GM21576 (cell line): ENCODE results near the gene TMEM135.
"Not testable (repeated sequence)": the region's sequence is repeated elsewhere in the genome, so short reads cannot be mapped to it uniquely, and the experiment has no call there.

Experiments used
- ATAC-seq: cut with Tn5 transposase; IDR thresholded peaks from one replicate; pipeline ENCODE4 v1.9.1; 2021; ENCODE audit warnings: mild to moderate bottlenecking, moderate library complexity; ENCODE audit not compliant: unreplicated experiment

Gene TMEM135

DNA sequence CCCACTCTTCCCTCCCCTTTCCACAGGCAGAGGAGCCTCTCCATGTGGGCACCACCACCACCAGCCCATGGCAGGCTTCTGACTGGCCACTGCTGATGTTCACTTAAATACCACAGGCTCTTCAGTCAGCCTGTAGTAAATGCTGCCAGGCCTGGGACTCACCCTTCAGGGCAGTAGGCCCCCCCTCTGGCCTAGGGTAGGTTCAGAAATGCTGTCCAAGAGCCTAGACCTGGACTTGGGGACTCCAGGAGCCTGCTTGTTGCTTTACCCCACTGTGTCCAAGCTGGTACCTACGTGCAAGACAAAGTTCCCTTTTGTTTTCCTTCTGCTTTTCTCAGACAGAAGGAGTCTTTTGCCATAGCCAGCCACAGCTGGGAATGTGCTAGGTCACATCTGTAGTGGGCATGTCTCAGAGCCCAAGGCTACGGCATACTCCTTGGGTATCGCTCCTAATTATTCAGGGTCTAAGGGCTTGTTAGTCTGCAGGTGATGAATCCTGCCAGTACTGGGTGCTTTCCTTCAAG lies 38.6 kb downstream of the TMEM135 start:
- no peak for ATAC-seq

DNA sequence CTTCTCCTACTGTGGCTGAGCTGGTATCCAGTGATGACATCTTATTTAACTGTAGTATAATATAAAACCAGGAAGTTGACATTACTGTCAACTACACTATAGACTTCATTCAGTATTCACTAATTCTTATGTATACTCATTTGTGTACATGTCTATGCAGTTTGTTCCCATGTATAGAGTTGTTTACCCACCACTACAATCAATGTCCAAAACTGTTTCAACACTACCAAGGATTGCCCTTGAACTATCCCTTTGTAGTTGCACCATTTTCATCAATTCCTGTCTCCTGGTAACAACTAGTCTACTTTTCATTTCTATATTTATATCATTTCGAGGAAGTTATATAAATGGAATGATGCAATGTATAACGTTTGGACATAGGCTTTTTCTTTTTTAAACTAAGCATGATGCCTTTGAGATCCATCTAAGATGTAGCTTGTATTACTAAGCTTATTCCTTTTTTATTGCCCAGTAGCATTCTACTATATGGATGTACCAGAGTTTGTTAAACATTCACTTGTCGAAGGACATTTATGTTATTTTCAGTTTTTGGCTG lies 39.2 kb downstream of the TMEM135 start:
- no peak for ATAC-seq

DNA sequence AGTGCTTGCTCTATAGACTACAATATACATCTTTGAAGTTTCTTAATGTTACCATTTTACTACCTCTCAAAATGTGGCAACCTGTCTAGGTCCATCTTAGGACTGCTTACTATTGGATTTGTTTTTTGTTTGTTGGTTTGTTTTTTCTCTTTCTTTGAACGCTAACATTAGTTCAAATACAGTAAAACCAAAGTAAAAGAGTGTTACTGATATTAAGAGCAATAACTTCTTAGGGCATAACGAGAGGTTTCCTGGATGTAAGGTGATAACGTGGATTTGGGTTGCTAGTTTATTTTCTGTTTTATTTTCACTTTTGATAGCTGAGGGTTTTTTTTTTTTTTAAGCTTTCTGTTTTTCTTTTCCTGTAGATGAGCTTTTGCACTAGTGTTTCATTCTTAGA lies 43.6 kb downstream of the TMEM135 start:
- peak; percentile 76 for ATAC-seq

DNA sequence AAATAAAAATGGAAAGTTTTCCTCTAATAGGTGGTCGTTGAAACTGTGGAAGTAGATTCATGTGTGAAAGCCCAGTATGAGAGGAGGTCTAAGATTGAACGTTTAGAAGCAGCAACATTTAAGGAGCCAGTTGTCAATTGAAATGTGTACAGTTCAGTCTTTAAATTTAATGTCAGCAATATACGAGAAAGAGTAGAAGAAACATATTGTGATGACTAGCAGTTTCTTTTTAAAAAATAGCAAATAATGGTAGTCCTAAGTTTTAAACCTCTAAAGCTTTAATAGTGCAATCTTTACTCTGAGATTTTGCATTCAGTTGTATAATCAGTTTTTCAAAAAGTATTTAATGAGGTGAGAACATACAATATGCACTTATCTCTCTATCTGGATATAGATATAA lies 44.9 kb downstream of the TMEM135 start:
- ATAC-seq, result no peak

DNA sequence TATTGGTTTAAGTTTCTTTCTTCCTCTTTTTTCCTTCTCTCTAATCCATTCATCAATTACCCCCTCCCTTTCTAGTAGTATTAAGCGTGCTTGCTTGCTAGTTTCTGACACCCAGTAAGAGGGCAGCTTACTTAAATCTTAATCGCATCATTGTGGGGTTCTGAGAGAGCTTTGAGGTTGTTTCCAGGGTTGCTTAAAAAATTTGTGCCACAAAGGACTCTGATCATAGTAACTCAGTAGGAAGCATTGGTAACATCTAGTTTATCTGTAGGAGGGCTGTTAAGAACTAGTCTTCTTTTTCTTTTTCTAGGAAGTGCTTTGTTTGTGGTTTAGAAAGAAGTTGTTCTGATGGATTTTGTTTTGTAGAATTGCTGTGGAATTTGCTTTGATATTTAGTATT lies 45.3 kb downstream of the TMEM135 start:
- no peak for ATAC-seq

DNA sequence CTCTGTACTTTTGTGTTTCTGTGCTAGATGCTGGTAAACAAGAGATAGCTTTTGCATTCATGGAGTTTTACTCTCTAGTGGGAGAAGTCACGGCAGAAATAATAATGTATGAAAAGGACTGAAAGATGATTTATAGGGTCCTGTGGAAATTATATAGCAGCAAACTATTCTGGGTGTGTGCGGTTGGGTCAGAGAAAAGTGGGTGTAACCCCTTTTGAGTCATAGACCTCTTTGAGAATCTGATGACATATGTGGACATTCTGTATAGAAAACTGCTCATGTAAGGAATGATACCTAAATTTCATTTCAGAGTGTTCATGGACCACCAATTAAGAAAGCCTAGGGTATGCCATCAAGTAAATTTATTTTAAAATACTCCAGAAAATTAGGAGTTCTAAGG lies 54.4 kb downstream of the TMEM135 start:
- no peak for ATAC-seq

DNA sequence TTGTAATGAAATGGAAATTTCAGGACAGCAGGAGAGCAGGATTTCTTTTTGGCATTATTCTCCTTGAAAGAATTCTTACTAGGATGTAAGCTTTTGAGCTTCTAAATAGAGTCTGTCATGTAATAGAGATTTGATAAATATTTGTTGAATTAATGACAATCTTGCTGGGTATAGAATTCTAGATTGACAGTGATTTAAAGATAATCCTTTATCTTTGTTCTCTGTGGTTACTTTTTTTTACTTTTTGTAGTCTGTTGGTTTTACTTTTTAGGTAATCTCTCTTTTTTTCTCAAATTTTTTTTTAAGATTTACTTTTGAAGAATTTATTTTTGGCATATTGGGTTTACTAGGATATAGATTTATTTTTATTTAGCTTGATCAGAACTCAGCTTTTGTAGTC lies 54.8 kb downstream of the TMEM135 start:
- ATAC-seq, result no peak

DNA sequence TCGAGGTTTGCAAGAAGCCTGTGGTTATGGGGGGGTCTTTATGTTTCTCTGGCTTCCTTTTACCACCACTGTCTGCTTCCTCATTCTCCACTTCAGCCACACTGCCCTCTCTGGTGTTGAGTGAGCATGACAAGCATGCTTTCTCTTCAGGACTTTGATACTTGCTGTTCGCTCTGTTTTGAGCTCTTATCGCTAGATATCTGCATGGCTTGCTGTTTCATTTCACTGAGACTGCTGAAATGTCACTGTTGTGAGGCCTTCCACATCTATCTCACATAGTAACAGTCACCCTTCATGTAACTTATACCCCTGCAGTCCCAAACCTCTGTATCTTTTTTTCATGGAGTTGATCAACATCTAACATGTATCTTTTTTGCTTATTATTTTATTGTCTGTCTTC lies 59.8 kb downstream of the TMEM135 start:
- peak; percentile 81 for ATAC-seq

DNA sequence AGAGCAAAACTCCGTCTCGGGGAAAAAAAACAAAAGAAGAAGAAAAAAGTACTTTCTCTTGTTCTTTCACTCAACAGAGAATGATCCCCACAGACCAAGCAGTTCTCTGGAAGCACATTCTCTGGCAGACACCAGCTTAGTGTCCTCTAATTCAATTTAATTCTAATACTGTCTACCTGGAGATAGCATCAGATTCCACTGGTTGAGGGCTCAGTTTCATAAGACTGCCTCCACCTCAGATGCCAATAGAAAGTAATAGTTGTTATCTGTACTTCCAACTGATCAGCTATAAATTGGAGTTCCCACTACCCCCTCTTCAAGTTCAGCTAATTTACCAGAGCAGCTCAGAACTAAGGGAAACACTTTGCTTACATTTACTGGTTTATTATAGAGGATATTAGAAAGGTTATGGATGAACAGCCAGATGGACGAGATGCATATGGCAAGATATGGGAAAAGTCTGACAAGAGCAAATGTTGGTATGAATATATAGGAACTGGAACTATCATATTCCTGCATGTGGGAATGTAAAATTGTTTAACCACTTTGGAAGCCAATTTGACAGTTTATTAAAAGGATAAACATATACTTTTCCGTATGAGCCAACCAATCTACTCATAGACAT lies 64.3 kb downstream of the TMEM135 start:
- ATAC-seq, result no peak

DNA sequence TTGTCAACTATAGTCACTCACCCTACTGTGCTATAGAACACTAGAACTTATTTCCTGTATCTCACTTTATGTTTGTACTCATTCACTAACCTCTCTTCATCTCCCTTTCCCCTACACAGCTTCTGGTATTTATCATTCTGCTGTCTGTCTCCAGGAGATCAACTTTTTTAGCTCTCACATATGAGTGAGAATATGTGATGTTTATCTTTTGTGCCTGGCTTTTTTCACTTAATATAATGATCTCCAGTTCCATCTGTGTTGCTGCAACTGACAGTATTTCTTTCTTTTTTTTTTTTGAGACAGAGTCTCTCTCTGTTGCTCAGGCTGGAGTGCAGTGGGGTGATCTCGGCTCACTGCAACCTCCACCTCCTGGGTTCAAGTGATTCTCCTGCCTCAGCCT lies 68.1 kb downstream of the TMEM135 start:
- not testable (repeated sequence) for ATAC-seq

DNA sequence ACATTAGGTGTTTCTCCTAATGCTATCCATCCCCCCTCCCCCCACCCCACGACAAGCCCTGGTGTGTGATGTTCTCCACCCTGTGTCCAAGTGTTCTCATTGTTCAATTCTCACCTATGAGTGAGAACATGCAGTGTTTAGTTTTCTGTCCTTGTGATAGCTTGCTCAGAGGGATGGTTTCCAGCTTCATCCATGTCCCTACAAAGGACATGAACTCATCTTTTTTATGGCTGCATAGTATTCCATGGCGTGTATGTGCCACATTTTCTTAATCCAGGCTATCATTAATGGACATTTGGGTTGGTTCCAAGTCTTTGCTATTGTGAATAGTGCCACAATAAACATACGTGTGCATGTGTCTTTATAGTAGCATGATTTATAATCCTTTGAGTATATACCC lies 69.6 kb downstream of the TMEM135 start:
- not testable (repeated sequence) for ATAC-seq

DNA sequence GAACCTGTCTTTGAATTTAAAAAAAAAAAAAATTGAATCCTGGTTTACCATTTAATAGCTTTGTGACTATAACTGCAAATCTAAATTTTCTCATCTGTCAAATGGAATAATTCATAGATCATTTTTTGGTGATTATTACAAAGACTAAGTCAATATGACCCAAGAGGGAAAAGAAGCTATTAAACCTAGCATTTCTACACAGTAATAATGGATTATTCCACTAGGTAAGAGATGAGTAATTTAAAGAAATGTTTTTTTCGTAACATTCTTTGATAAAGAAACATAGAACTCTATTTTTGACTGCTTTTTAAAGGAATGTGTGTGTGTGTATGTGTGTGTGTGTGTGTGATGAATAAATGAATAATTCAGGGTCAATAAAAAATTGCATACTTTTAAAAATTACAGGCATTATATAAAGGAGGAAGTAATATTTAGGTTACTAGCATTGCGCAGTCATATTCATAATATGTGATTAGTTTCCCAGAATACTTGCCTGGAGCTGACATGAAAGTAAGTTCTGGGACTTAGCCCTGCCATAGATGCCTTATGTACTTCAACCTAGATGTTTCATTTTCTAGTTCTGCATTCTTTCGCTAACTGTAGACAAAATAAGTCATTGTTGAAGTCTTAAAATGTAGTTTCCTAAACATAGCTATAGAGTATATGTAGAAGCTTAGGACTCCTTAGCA lies 72.9 kb downstream of the TMEM135 start:
- no peak for ATAC-seq

DNA sequence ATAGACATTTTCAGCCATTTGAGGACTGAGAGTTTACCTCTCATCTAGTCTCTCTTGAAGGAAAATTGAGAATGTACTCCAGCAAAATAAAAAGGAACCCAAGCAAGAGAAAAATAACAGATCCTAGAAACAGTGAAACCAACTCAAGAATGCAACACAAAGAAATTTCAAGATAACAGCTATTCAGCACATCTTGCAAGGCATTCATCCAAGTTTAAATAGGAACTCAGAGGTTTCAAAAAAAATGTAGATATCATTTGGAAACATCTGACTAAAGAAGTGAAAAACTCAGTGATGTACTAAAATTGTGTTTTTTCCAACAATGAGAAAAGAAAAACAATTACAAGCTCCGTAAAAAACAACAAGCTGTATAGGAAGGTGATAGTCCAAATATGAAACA lies 76.4 kb downstream of the TMEM135 start:
- no peak for ATAC-seq

DNA sequence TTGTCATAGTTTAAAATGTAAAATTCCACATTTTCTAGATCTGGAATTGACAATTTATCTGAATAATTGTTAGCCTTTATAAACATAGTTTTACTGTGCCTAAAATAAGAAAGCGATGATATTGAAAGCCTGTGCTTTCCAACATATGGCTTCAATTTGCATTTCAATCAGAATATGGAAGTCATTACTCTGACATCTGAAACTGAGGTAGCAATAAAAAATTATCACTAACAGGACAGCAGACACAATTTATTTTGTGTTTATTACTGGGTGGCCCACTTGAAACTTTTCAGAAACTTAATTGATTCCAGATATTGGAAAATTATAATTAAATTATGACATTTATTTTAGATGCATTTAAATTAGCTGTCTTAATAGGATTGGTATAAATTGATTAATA lies 78.5 kb downstream of the TMEM135 start:
- ATAC-seq, result no peak

DNA sequence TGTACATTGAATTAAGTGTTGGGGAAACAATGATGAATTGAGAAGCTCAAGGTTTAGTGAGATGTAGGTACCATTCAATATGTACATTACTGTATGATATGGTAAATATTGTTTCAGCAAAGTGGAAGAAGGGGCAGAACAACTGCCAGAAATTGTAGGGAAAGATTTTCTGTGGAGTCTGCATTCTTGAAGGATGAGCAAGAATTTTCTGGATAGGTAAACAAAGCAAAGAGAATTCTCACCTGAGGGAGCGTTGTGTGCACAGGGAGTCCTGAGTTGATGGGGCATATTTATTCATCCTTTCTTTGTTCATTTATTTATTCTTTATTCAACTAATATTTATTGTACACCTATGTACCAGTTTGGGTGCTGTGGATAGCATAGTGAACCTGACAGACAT lies 83.2 kb downstream of the TMEM135 start:
- no peak for ATAC-seq

DNA sequence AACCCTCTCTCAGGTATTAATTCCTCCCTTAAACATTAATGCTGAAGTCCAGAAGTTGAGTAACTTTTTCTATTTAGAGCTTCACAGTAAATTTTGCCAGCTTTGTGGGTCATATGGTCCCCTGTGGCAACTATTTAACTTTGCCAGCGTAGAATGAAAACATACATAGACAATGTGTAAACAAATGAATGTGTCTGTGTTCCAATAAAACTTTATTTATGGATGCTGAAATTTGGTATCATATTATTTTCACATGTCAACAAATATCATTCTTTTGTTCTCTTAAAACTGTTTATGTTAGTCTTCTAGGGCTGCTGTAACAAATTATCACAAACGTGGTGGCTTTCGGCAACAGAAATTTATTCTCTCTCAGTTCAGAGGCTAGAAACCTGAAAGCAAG lies 85.1 kb downstream of the TMEM135 start:
- no peak for ATAC-seq

DNA sequence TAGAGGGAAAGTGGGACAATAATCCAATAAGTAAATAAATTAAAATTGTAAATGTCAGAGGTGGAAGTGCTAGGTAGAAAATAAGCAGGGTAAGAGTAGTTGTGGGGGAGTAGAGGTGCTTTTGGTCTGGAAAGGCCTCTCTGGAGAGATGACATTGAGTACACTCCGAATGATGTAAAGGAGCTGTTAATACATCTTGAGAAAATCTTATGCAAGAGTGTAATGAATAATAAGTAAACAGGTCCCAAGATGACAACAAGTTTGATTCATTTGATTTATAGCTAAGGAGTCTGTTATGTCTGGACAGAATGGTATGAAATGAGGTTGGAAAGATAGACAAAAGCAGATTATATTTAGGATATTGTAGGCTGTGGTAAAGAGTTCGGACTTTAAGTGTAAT lies 87.5 kb downstream of the TMEM135 start:
- no peak for ATAC-seq

DNA sequence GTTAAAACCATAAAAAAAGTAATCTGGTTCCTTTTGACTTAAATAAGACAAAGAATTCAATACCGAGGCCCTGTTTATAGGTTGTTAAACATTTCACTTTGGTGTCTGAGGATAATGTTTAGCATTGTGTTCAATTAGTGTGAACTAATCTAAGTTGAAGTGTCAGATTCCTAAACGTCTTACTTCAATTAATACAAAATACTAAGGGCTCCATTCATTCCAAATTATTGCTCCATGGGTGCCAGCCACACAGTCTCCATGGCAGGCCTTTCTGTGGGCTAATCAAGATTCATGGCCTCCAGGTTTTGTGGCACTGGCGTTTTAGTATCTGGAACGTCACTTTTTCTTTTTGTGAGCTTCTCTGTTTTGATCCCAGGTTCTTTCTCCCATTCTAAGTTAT lies 89.4 kb downstream of the TMEM135 start:
- no peak for ATAC-seq

DNA sequence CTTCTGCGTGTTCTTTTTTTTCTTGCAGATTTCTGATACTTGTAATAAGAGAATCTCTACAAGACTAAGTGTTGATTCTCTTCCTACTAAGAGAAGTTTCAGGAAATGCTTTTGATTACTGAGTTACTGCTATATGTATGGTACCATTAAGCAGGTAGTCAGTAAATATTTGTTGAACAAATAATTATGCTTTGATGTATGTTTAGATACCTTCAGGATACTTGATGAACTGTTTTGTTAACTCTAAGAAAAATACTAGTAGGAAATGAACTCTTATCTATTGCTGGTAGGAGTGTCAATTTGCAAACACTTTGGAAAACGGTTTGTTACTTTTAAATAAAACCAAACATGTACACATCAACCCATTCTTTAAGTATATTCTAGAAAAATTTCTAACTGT lies 90.6 kb downstream of the TMEM135 start:
- ATAC-seq, result no peak

DNA sequence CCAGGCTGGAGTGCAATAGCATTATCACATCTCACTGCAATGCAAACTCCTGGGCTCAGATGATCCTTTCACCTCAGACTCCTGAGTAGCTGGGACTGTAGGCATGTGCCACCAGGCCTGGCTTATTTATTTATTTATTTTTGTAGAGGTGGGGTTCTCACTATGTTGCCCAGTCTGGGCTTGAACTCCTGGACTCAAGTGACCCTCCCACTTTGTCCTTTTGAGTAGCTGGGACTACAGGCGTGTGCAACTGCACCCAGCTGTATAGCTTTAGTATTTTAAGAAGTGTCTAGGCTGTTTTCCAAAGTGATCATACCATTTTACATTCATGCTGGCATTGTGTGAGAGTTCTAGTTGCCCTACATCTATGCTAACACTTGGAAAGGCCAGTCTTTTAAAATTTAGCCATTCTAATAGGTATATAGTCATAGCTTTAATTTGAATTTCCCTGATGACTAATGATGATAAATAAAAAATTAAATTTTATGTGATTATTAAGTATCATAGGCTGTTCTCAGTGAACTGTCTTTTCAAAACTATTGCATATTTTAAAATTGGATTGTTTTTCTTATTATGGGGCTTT lies 96.9 kb downstream of the TMEM135 start:
- ATAC-seq, result no peak

DNA sequence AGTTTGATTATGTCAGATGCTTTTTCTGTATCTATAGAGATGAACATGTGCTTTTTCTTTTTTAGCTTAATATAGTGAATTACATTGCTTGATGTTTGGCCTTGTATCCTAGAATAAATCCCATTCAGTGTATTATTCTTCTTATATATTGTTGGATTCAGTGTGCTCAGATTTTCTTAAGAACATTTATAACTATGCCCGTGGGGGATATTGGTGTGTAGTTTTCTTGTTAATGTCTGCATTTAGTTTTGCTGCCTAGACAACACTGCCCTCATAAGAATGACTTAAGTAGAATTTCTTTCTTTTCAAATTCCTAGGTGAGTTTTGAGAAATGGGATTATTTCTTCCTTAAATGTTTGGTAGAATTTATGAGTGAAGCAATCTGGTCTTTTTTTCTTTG lies 98.5 kb downstream of the TMEM135 start:
- ATAC-seq, result no peak

DNA sequence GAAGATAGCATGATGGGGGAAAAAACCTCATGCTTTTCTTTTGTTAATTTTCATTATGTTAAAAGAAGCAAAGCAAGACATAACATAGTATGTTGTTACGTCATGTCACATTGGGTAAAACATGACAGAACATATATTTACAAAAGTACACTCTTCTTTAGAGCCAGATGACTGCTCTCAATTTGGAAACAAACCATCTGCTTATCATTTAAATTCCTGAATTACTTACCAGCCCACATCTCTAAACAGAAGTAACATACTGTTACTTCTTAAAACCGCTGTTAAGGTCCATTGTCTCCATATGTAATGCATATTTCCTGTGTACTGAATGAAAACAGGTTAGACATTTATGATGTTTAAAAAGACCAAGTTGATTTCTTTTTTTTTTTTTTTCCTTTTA lies 100.0 kb downstream of the TMEM135 start:
- ATAC-seq, result no peak
